NT2/D1 (cell line): ENCODE results near the gene FOCAD.

ENCODE experiments used
- SUZ12 ChIP-seq: IDR thresholded peaks from 2 replicates; pipeline ENCODE4 v1.6.1; 2011; ENCODE audit not compliant: insufficient read length, insufficient read depth; ENCODE audit errors: extremely low read depth
- ZNF274 ChIP-seq: IDR thresholded peaks from 2 replicates; pipeline ENCODE4 v1.6.1; 2011; ENCODE audit warnings: mild to moderate bottlenecking, low read depth, low read length

- TF ChIP-seq ZNF274 (no peak), SUZ12 (no peak)
These were observed 8.5 kb downstream of the FOCAD start for GRCh38 chr9:20692554-20692953.
